ENCODE measurements around the gene ARHGAP6. TPM values are rescaled to one million over a fixed set of nuclear protein-coding genes. Genes with fewer than 3 reads are reported as not detected.

Gene ARHGAP6
- total and polyA plus RNA-seq, 2 of the 4 experiments (the other 2 are of a cell fraction) = 1.4 to 1.8 TPM

GRCh38 chrX:11704725-11705495, 39.2 kb upstream of the ARHGAP6 start:
- no peak for TF ChIP-seq CTCF (conservative IDR thresholded peaks at IDR 0.05; ENCODE audit: low read depth, low read length)
- no peak for TF ChIP-seq POLR2A (IDR thresholded peaks at IDR 0.05; ENCODE audit: low read depth, low read length)
- no peak for TF ChIP-seq RFX5 (IDR thresholded peaks at IDR 0.05; ENCODE audit: low read depth, low read length)
- Histone ChIP-seq H3K27ac (ENCODE audit: insufficient read depth, low read length) (no peak overlapping the region), H3K79me1 (ENCODE audit: low read depth in 1 of 2, low read length in 2 of 2) (no peaks in the 10 kb centered on the region), H2BK5ac (ENCODE audit: low read depth, low read length, poor library complexity, severe bottlenecking) (no peak overlapping the region), H2AK9ac (replicated peaks; ENCODE audit: low read depth, low read length, poor library complexity) (no peak overlapping the region), H2AK5ac (ENCODE audit: low read depth, low read length) (no peak overlapping the region), H2BK120ac (ENCODE audit: low read depth, low read length) (no peak overlapping the region), H3K9me1 (ENCODE audit: insufficient read depth, low read length) (no peaks in the 10 kb centered on the region), H4K20me1 (ENCODE audit: insufficient read depth, low read length) (no peaks in the 10 kb centered on the region), H3K14ac (replicated peaks; ENCODE audit: low read depth, low read length) (no peak overlapping the region), H2AFZ (replicated peaks; ENCODE audit: low read length, poor library complexity) (no peak overlapping the region), H3K4me3 (ENCODE audit: insufficient read depth, low read depth, low read length) (no peak overlapping the region), H4K5ac (ENCODE audit: low read depth, low read length) (no peak overlapping the region), H3K9ac (ENCODE audit: low read depth, low read length) (no peak overlapping the region), H3K4me1 (ENCODE audit: control insufficient read depth, insufficient read depth, low read length) (no peaks in the 10 kb centered on the region), H2BK15ac (ENCODE audit: low read depth, low read length) (no peak overlapping the region), H3K4ac (ENCODE audit: low read depth, low read length) (no peak overlapping the region), H4K91ac (ENCODE audit: insufficient read depth, low read depth, low read length) (no peak overlapping the region), H4K8ac (ENCODE audit: low read depth in 2 of 2, low read length in 2 of 2) (no peak overlapping the region), H3K36me3 (ENCODE audit: control insufficient read depth, insufficient read depth, low read length) (no peaks in the 10 kb centered on the region), H3K56ac (ENCODE audit: extremely low read depth, insufficient read depth, low read length) (no peak overlapping the region), H3K23ac (ENCODE audit: low read depth, low read length) (no peak overlapping the region), H3K27me3 (ENCODE audit: control insufficient read depth, insufficient read depth, low read length) (no peaks in the 10 kb centered on the region), H2BK20ac (ENCODE audit: low read depth, low read length) (no peak overlapping the region), H3K18ac (ENCODE audit: low read depth, low read length) (no peak overlapping the region), H3K4me2 (ENCODE audit: low read depth, low read length) (no peak overlapping the region), H3K9me3 (ENCODE audit: control insufficient read depth, insufficient read depth, low read length) (no peaks in the 10 kb centered on the region)
- in situ Hi-C loops (cut with MboI; ENCODE audit: low sequenced_read_pairs) (no loop called here), intact Hi-C loops (cut with micrococcal nuclease) (no loop called here), dilution Hi-C loops (cut with HindIII; ENCODE audit: low sequenced_read_pairs, unreplicated experiment) (no loop called here)
- ChIA-PET POLR2A (ENCODE audit: unreplicated experiment) (no interaction called here), CTCF (no interaction called here)
- no TSS peak for BruUV-seq (replicated peaks)
- ATAC-seq (ENCODE audit: low read depth) (no peak), DNase-seq (peak; percentile 5)
- 51% methylated on average over 4 of the region's 12 CpGs; no CpG with 5 or more reads in 1 of the 2 experiments for WGBS, 2 experiments (ENCODE audit: extremely low coverage in 2 of 2, insufficient read length in 1 of 2)
